ENCODE data around the gene SSH2. TPM values are rescaled to one million over a fixed set of nuclear protein-coding genes. Genes with fewer than 3 reads are reported as not detected.

Gene SSH2
- polyA plus RNA-seq, 1 donor from 2014 or later = 16.6 TPM

GRCh38 chr17:29749045-29749825 lies 180.8 kb downstream of the SSH2 start:
- H2AFZ ChIP-seq (ENCODE audit: low read depth, low read length) = no peak overlapping the region
- H3F3A ChIP-seq (ENCODE audit: insufficient read depth, low read length, poor library complexity, severe bottlenecking) = no peaks in the 10 kb centered on the region
- H3K9ac ChIP-seq (ENCODE audit: low read length) = no peak overlapping the region
- no peaks in the 10 kb centered on the region for H3K36me3 ChIP-seq (ENCODE audit: insufficient read depth, low read length)
- no peaks in the 10 kb centered on the region for H3K9me3 ChIP-seq (ENCODE audit: low read length)
- no peaks in the 10 kb centered on the region for H3K9me2 ChIP-seq (ENCODE audit: insufficient read depth, low read length)
- no peak overlapping the region for H3K4me3 ChIP-seq (ENCODE audit: low read length)
- no peaks in the 10 kb centered on the region for H3K27me3 ChIP-seq (ENCODE audit: insufficient read depth, low read depth, low read length)
- no peak overlapping the region for H3K4me2 ChIP-seq (ENCODE audit: low read length)
- no peak overlapping the region for H3K27ac ChIP-seq (ENCODE audit: low read length)
- no peaks in the 10 kb centered on the region for H3K79me2 ChIP-seq (replicated peaks; ENCODE audit: insufficient read depth, low read length)
- TF ChIP-seq TAF1 (IDR thresholded peaks at IDR 0.05; ENCODE audit: low read depth) (no peak), POLR2AphosphoS5 (IDR thresholded peaks at IDR 0.05) (no peak), RAD21 (conservative IDR thresholded peaks at IDR 0.05) (no peak), EP300 (conservative IDR thresholded peaks at IDR 0.05; ENCODE audit: poor library complexity, severe bottlenecking) (no peak), EZH2 (IDR thresholded peaks at IDR 0.05; ENCODE audit: borderline replicate concordance, insufficient read depth, low read length, poor library complexity, severe bottlenecking) (no peak), MXI1 (conservative IDR thresholded peaks at IDR 0.05; ENCODE audit: poor library complexity, severe bottlenecking) (no peak), SMC3 (conservative IDR thresholded peaks at IDR 0.05; ENCODE audit: poor library complexity) (no peak)
- TF ChIP-seq, protein P1, sequence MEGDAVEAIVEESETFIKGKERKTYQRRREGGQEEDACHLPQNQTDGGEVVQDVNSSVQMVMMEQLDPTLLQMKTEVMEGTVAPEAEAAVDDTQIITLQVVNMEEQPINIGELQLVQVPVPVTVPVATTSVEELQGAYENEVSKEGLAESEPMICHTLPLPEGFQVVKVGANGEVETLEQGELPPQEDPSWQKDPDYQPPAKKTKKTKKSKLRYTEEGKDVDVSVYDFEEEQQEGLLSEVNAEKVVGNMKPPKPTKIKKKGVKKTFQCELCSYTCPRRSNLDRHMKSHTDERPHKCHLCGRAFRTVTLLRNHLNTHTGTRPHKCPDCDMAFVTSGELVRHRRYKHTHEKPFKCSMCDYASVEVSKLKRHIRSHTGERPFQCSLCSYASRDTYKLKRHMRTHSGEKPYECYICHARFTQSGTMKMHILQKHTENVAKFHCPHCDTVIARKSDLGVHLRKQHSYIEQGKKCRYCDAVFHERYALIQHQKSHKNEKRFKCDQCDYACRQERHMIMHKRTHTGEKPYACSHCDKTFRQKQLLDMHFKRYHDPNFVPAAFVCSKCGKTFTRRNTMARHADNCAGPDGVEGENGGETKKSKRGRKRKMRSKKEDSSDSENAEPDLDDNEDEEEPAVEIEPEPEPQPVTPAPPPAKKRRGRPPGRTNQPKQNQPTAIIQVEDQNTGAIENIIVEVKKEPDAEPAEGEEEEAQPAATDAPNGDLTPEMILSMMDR (IDR thresholded peaks at IDR 0.05; ENCODE audit: poor library complexity, severe bottlenecking) = no peak
- TF ChIP-seq, protein P2, sequence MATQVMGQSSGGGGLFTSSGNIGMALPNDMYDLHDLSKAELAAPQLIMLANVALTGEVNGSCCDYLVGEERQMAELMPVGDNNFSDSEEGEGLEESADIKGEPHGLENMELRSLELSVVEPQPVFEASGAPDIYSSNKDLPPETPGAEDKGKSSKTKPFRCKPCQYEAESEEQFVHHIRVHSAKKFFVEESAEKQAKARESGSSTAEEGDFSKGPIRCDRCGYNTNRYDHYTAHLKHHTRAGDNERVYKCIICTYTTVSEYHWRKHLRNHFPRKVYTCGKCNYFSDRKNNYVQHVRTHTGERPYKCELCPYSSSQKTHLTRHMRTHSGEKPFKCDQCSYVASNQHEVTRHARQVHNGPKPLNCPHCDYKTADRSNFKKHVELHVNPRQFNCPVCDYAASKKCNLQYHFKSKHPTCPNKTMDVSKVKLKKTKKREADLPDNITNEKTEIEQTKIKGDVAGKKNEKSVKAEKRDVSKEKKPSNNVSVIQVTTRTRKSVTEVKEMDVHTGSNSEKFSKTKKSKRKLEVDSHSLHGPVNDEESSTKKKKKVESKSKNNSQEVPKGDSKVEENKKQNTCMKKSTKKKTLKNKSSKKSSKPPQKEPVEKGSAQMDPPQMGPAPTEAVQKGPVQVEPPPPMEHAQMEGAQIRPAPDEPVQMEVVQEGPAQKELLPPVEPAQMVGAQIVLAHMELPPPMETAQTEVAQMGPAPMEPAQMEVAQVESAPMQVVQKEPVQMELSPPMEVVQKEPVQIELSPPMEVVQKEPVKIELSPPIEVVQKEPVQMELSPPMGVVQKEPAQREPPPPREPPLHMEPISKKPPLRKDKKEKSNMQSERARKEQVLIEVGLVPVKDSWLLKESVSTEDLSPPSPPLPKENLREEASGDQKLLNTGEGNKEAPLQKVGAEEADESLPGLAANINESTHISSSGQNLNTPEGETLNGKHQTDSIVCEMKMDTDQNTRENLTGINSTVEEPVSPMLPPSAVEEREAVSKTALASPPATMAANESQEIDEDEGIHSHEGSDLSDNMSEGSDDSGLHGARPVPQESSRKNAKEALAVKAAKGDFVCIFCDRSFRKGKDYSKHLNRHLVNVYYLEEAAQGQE (IDR thresholded peaks at IDR 0.05; ENCODE audit: borderline replicate concordance) = no peak
- no peaks in the 10 kb centered on the region for H4K20me1 ChIP-seq (ENCODE audit: insufficient read depth)

- Histone ChIP-seq H3K79me2 (replicated peaks; ENCODE audit: insufficient read depth, low read length) (no peaks in the 10 kb centered on the region), H3K4me3 (ENCODE audit: low read length) (no peak overlapping the region), H3K27ac (ENCODE audit: low read length) (no peak overlapping the region), H3K36me3 (ENCODE audit: insufficient read depth, low read length) (no peaks in the 10 kb centered on the region), H3K9ac (ENCODE audit: low read length) (no peak overlapping the region), H3K9me3 (ENCODE audit: low read length) (no peaks in the 10 kb centered on the region), H4K20me1 (ENCODE audit: insufficient read depth) (no peaks in the 10 kb centered on the region), H3K27me3 (ENCODE audit: insufficient read depth, low read depth, low read length) (no peaks in the 10 kb centered on the region), H3F3A (ENCODE audit: insufficient read depth, low read length, poor library complexity, severe bottlenecking) (no peaks in the 10 kb centered on the region), H3K9me2 (ENCODE audit: insufficient read depth, low read length) (no peaks in the 10 kb centered on the region), H2AFZ (ENCODE audit: low read depth, low read length) (no peak overlapping the region), H3K4me2 (ENCODE audit: low read length) (no peak overlapping the region)
- TF ChIP-seq, protein P1 (IDR thresholded peaks at IDR 0.05; ENCODE audit: poor library complexity, severe bottlenecking) = no peak
- TF ChIP-seq TAF1 (IDR thresholded peaks at IDR 0.05; ENCODE audit: low read depth) (no peak), SMC3 (conservative IDR thresholded peaks at IDR 0.05; ENCODE audit: poor library complexity) (no peak), EP300 (conservative IDR thresholded peaks at IDR 0.05; ENCODE audit: poor library complexity, severe bottlenecking) (no peak)
- TF ChIP-seq, protein P2 (IDR thresholded peaks at IDR 0.05; ENCODE audit: borderline replicate concordance) = no peak
Measured at GRCh38 chr17:29748400-29748799, 181.6 kb downstream of the SSH2 start.

All from neural cell (in vitro differentiated cells).